Fibroblast of skin of left quadriceps (primary cell): Measurements from ENCODE around the gene ARID1B.
A peak's percentile ranks its signal among the peaks of the same experiment; 100 is the strongest.

Source experiments
- DNase-seq, 2 experiments: peaks; one replicate each; pipeline ENCODE4 v3.0.0-alpha.2; 2013; ENCODE audit warnings: low read depth in 2 of 2

Gene ARID1B

GRCh38 chr6:157206359-157206815 lies 429.2 kb downstream of the ARID1B start:
- DNase-seq = no peak

GRCh38 chr6:157207521-157208076 lies 430.4 kb downstream of the ARID1B start:
- DNase-seq = no peak

GRCh38 chr6:157209865-157210530 lies 432.8 kb downstream of the ARID1B start:
- no peak for DNase-seq

- DNase-seq = no peak
Measured at GRCh38 chr6:157210954-157211353, 433.8 kb downstream of the ARID1B start.

GRCh38 chr6:157211603-157212455 lies 434.7 kb downstream of the ARID1B start:
- DNase-seq = no peak

- DNase-seq = no peak
Measured at GRCh38 chr6:157213426-157213825, 436.2 kb downstream of the ARID1B start.

GRCh38 chr6:157213907-157214565 lies 436.9 kb downstream of the ARID1B start:
- no peak for DNase-seq

- no peak for DNase-seq
Measured at GRCh38 chr6:157215717-157216116, 438.5 kb downstream of the ARID1B start.

- no peak for DNase-seq
Measured at GRCh38 chr6:157216570-157216969, 439.4 kb downstream of the ARID1B start.

GRCh38 chr6:157217198-157217893 lies 440.2 kb downstream of the ARID1B start:
- no peak for DNase-seq

- no peak for DNase-seq
Measured at GRCh38 chr6:157217894-157218370, 440.8 kb downstream of the ARID1B start.

- no peak for DNase-seq
Measured at GRCh38 chr6:157218371-157219198, 441.4 kb downstream of the ARID1B start.

- no peak for DNase-seq
Measured at GRCh38 chr6:157219201-157220200, 442.3 kb downstream of the ARID1B start.

- DNase-seq = no peak
Measured at GRCh38 chr6:157220485-157220884, 443.3 kb downstream of the ARID1B start.

- DNase-seq = peak; percentile 22 to 44
Measured at GRCh38 chr6:157221049-157221816, 444.1 kb downstream of the ARID1B start.

GRCh38 chr6:157221817-157222175 lies 444.6 kb downstream of the ARID1B start:
- DNase-seq = no peak

- DNase-seq = no peak
Measured at GRCh38 chr6:157222201-157222981, 445.2 kb downstream of the ARID1B start.

GRCh38 chr6:157223021-157223430 lies 445.8 kb downstream of the ARID1B start:
- DNase-seq = no peak
